Fibroblast of the conjunctiva (primary cell): ENCODE results near the gene TECPR1.

Experiments used
- DNase-seq: peaks from one replicate; pipeline ENCODE4 v3.0.0-alpha.2; 2010; ENCODE audit warnings: low read depth

Gene TECPR1

GRCh38 chr7:98192781-98193457, 59.1 kb downstream of the TECPR1 start:
- DNase-seq, result no peak

GRCh38 chr7:98191668-98192431, 60.2 kb downstream of the TECPR1 start:
- no peak for DNase-seq

- no peak for DNase-seq
These were observed 62.5 kb downstream of the TECPR1 start for GRCh38 chr7:98189559-98189958.

- DNase-seq, result no peak
These were observed 64.9 kb downstream of the TECPR1 start for GRCh38 chr7:98187138-98187502.

- DNase-seq, result peak; percentile 37
These were observed 65.4 kb downstream of the TECPR1 start for GRCh38 chr7:98186452-98187137.

GRCh38 chr7:98185101-98185500, 66.9 kb downstream of the TECPR1 start:
- no peak for DNase-seq

- no peak for DNase-seq
These were observed 71.3 kb downstream of the TECPR1 start for GRCh38 chr7:98180751-98181150.

GRCh38 chr7:98178762-98179490, 73.1 kb downstream of the TECPR1 start:
- no peak for DNase-seq

- DNase-seq, result no peak
These were observed 73.7 kb downstream of the TECPR1 start for GRCh38 chr7:98178321-98178720.

- no peak for DNase-seq
These were observed 74.5 kb downstream of the TECPR1 start for GRCh38 chr7:98177553-98177952.

- DNase-seq, result no peak
These were observed 76.6 kb downstream of the TECPR1 start for GRCh38 chr7:98175260-98175940.

- no peak for DNase-seq
These were observed 77.4 kb downstream of the TECPR1 start for GRCh38 chr7:98174334-98175259.

GRCh38 chr7:98171449-98171848, 80.6 kb downstream of the TECPR1 start:
- no peak for DNase-seq

GRCh38 chr7:98170966-98171365, 81.1 kb downstream of the TECPR1 start:
- no peak for DNase-seq

GRCh38 chr7:98168904-98169621, 83.0 kb downstream of the TECPR1 start:
- DNase-seq, result no peak

GRCh38 chr7:98168181-98168903, 83.7 kb downstream of the TECPR1 start:
- peak; percentile 39 for DNase-seq

GRCh38 chr7:98167653-98168052, 84.4 kb downstream of the TECPR1 start:
- no peak for DNase-seq

- no peak for DNase-seq
These were observed 85.4 kb downstream of the TECPR1 start for GRCh38 chr7:98166668-98166970.

- no peak for DNase-seq
These were observed 86.0 kb downstream of the TECPR1 start for GRCh38 chr7:98165827-98166667.
